HL-60/S4 (cell line): ENCODE data around the gene MYO7B.

Source experiments
- in situ Hi-C: fragments of 300-500 bp; cut with MboI; formaldehyde crosslinking; loops from 2 replicates; pipeline ENCODE4 v1.14.3; 2022; ENCODE audit warnings: low sequenced_read_pairs

MYO7B gene

GRCh38 chr2:127674241-127675209 is 139.0 kb downstream of the MYO7B start:
- in situ Hi-C loops: no loop called here

GRCh38 chr2:127675331-127676261 is 140.1 kb downstream of the MYO7B start, which contains the start of gene LIMS2:
TSS of gene LIMS2 (minus strand) at chr2:127675530. CDS start at chr2:127675024, 506 bp downstream.
- in situ Hi-C loops: no loop called here

GRCh38 chr2:127676906-127677305 is 141.4 kb downstream of the MYO7B start:
- in situ Hi-C loops: no loop called here

- in situ Hi-C loops: no loop called here
Observed at GRCh38 chr2:127678531-127678930, 143.0 kb downstream of the MYO7B start.

GRCh38 chr2:127678991-127679390 is 143.5 kb downstream of the MYO7B start:
- in situ Hi-C loops: no loop called here

GRCh38 chr2:127679680-127680361 is 144.3 kb downstream of the MYO7B start:
- in situ Hi-C loops: no loop called here

GRCh38 chr2:127680706-127681287 is 145.3 kb downstream of the MYO7B start:
- in situ Hi-C loops: no loop called here

- in situ Hi-C loops: no loop called here
Observed at GRCh38 chr2:127681288-127681804, 145.9 kb downstream of the MYO7B start.

GRCh38 chr2:127681976-127682857 is 146.7 kb downstream of the MYO7B start:
- in situ Hi-C loops: no loop called here

GRCh38 chr2:127683056-127683455 is 147.6 kb downstream of the MYO7B start:
- in situ Hi-C loops: no loop called here

GRCh38 chr2:127683757-127684156 is 148.3 kb downstream of the MYO7B start:
- in situ Hi-C loops: no loop called here

GRCh38 chr2:127685410-127686080 is 150.1 kb downstream of the MYO7B start:
- in situ Hi-C loops: no loop called here
